Right atrium auricular region (tissue), 2 donors: Measurements from ENCODE around the gene OAF. TPM values are rescaled to one million over a fixed set of nuclear protein-coding genes. Genes with fewer than 3 reads are reported as not detected.
A peak's percentile ranks its signal among the peaks of the same experiment; 100 is the strongest.

Source experiments
- DNase-seq: peaks from one replicate; pipeline ENCODE4 v3.0.0-alpha.2; 2019; ENCODE audit warnings: low spot score
- H3K27ac ChIP-seq, 2 donors: fragments of 200-600 bp; sonication (generic); 1 replicate in 1 of 2; 2 replicates in 1 of 2; pipeline ENCODE4 v1.5.1; 2016 to 2019
- H3K27me3 ChIP-seq, 2 donors: fragments of 200-600 bp; sonication (generic); one replicate each; pipeline versions ENCODE4 v1.5.1 to v1.6.0; 2017 to 2019
- H3K36me3 ChIP-seq: fragments of 200-600 bp; sonication (generic); one replicate; pipeline ENCODE4 v1.5.1; 2016
- H3K4me1 ChIP-seq, 2 donors: fragments of 200-600 bp; sonication (generic); one replicate each; pipeline versions ENCODE4 v1.5.1 to v1.6.0; 2017 to 2019
- H3K4me3 ChIP-seq, 2 donors: fragments of 200-600 bp; sonication (generic); 1 replicate in 1 of 2; 2 replicates in 1 of 2; pipeline ENCODE4 v1.5.1; 2017 to 2019; ENCODE audit warnings: mild to moderate bottlenecking in 1 of 2, moderate library complexity in 1 of 2
- H3K9me3 ChIP-seq, 2 donors: fragments of 200-600 bp; sonication (generic); one replicate each; pipeline ENCODE4 v1.5.1; 2019
- total RNA-seq, 2 donors: library from RNA; depleted of rRNA; stranded (reverse); fragments of >200 nt; gene quantifications; one replicate each; pipeline ENCODE4 v1.1.0, GENCODE V29; 2016
- TF ChIP-seq, protein P1 (sequence below), 2 donors: fragments of 200-600 bp; sonication (generic); IDR thresholded peaks; one replicate each; pipeline ENCODE4 v1.5.1; 2019; ENCODE audit warnings: antibody characterized with exemption in 2 of 2

Gene OAF
- total RNA-seq, 2 donors from 2014 or later = 27.9 to 43.6 TPM

DNA sequence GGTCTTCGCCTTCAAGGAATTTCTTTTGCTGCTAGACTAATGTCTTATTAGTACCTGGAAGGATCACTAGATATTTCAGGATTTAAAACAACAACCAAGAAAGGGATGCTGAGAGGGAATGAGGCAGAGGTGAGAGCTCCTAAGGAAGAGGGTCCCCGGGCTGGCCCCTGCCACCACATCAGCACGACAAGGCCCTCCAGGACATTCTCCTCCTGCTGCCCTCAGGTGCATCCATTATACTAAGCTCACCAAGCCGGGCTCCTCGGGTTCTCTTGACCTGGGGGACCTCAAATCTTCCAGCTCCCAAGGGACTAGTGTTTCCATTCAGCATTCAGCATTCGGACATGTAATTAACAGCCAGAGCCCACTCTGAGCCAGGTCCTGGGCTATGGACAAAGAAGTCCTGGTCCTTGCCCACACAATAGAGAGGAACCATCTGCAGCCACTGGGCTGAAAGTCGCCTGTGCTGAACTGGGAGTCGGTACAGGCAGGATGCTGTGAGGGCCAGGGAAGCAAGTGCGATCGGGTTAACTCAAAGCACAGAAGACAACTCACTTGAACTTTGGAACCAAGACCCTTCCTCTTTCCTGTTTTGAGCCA is 29.4 kb upstream of the OAF start:
- peaks cover 0 to 56% of the 10 kb centered on the region in 2 donors for H3K4me1 ChIP-seq
- peak overlapping the region in 1 of 2 donors; percentile 50 for H3K27ac ChIP-seq
- no peaks in the 10 kb centered on the region for H3K27me3 ChIP-seq

DNA sequence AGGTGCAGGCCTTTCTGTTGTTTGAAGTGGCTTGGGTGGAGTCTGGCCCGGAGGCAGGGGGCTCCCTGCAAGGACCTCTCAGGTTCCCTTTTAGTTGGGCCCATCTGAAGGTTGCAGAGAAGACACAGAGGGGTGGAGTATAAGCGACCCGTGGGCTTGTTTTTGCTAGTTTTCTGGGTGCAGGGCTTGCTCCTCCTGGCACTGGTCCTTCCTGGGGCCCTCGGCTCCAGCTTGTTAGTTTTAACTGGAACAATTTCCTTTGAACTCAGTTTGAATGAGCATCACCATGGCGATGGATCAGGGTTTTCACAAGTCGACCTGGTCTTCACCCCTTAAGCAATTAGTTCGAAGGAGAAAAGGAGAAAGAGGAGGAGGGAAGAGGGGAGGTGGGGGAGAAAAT is 28.5 kb upstream of the OAF start:
- DNase-seq = peak; percentile 53
- Histone ChIP-seq H3K9me3 (no peaks in the 10 kb centered on the region), H3K27ac (peak overlapping the region in 1 of 2 donors; percentile 74), H3K4me3 (no peak overlapping the region), H3K27me3 (no peaks in the 10 kb centered on the region), H3K36me3 (no peaks in the 10 kb centered on the region), H3K4me1 (peaks cover 0 to 65% of the 10 kb centered on the region in 2 donors)
- TF ChIP-seq, protein P1, sequence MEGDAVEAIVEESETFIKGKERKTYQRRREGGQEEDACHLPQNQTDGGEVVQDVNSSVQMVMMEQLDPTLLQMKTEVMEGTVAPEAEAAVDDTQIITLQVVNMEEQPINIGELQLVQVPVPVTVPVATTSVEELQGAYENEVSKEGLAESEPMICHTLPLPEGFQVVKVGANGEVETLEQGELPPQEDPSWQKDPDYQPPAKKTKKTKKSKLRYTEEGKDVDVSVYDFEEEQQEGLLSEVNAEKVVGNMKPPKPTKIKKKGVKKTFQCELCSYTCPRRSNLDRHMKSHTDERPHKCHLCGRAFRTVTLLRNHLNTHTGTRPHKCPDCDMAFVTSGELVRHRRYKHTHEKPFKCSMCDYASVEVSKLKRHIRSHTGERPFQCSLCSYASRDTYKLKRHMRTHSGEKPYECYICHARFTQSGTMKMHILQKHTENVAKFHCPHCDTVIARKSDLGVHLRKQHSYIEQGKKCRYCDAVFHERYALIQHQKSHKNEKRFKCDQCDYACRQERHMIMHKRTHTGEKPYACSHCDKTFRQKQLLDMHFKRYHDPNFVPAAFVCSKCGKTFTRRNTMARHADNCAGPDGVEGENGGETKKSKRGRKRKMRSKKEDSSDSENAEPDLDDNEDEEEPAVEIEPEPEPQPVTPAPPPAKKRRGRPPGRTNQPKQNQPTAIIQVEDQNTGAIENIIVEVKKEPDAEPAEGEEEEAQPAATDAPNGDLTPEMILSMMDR (IDR thresholded peaks at IDR 0.05) = no peak

More for the DNA sequence above, 29.4 kb upstream of the OAF start:
- peak; percentile 54 for DNase-seq
- Histone ChIP-seq H3K9me3 (no peaks in the 10 kb centered on the region), H3K36me3 (no peaks in the 10 kb centered on the region), H3K4me3 (no peak overlapping the region)
- TF ChIP-seq, protein P1 (IDR thresholded peaks at IDR 0.05) = no peak

DNA sequence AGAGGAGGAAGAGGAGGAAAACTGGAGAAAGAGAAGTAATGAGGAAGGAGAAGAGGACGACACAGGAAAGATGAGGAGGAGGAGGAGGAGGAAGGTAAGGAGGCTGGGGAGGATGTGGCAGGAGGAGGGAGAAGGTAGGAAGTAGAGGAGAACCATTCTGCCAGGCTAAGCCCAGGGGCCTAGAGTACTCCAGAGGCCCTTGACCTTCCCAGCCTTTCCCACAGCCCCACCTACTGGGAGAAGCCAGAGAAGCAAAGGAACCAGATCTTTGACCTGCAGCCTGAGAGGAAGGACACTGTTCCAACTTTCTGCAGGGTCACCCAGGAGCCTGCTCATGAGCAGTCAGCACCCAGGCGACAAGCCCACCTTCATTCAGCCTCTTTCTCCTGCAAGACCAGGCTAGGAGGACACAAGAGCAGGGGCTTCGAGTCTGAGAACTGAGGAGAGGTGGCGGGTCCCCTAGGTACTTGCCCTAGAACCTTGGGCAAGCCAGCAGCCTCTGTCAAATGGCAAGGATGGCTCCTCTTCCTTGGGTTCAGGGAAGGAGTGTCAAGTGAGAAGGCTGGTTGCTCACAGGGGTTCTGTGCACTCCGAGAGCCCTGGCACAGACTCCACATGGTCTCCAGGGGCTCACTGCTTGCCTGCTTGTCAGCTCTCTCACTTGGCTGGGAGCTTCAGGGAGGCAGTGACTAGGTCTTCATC is 27.9 kb upstream of the OAF start:
- H3K36me3 ChIP-seq = no peaks in the 10 kb centered on the region
- H3K4me1 ChIP-seq = peaks cover 0 to 68% of the 10 kb centered on the region in 2 donors
- H3K9me3 ChIP-seq = no peaks in the 10 kb centered on the region
- no peak overlapping the region for H3K4me3 ChIP-seq
- peak; percentile 63 for DNase-seq
- TF ChIP-seq, protein P1 (IDR thresholded peaks at IDR 0.05) = peak in 1 of 2 donors; percentile 54
- H3K27ac ChIP-seq = peak overlapping the region; percentile 70 to 74
- H3K27me3 ChIP-seq = no peaks in the 10 kb centered on the region

DNA sequence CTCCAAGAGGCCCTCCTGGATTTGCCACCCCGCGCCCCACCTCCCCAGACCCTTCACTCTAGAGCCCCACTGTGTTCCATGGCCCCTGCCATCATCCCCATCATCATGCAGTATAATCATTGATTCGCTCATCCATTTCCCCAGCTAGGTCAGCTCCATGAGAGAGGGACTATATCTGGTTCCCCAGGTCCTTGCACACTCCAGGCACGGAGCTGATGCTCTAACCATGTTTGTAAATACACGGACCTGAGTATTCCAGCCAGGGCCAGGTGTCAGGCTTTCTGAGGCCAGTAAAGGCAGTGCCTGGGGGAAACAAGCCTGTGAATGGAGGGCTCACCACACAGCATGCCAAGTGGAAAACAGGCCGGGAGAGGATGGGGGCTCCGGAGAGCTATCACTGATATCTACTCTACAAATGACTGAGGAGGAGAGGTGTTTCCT is 27.1 kb upstream of the OAF start:
- H3K4me1 ChIP-seq = peaks cover 0 to 73% of the 10 kb centered on the region in 2 donors
- H3K36me3 ChIP-seq = no peaks in the 10 kb centered on the region
- H3K27me3 ChIP-seq = no peaks in the 10 kb centered on the region
- H3K4me3 ChIP-seq = no peak overlapping the region
- H3K9me3 ChIP-seq = no peaks in the 10 kb centered on the region
- peak overlapping the region; percentile 70 to 74 for H3K27ac ChIP-seq
- TF ChIP-seq, protein P1 (IDR thresholded peaks at IDR 0.05) = no peak
- peak; percentile 50 for DNase-seq

DNA sequence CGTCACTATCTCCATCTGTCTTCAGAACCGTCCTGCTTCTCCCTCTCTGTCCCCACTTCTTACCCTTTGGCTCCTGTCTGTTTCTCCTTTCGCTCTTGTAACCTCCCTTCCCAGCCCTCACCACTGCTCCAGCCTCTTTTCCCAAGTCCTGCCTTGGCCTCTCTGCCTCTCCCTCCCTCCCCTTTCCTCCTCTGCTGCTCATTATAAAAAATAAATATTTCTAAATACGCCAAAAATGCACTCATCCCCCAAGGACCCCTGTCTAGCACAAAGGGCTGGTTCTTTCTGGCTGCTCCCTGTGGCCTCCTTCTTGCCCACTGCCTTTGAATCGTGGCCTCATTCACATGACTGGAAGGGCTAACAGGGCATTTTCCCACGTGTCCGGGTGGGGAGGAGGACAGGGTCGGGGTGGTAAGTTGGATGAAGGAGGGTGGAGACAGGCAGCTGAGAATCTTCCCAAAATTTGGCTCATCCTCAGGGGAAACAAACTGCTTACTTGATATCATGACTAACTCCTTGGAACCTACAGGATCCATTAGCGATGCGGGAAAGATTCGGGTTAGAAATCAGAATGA is 26.4 kb upstream of the OAF start:
- Histone ChIP-seq H3K27ac (peak overlapping the region; percentile 70 to 74), H3K4me1 (peaks cover 0 to 66% of the 10 kb centered on the region in 2 donors), H3K4me3 (peak overlapping the region in 1 of 2 donors; percentile 15), H3K27me3 (no peaks in the 10 kb centered on the region), H3K36me3 (no peaks in the 10 kb centered on the region), H3K9me3 (no peaks in the 10 kb centered on the region)
- TF ChIP-seq, protein P1 (IDR thresholded peaks at IDR 0.05) = no peak
- DNase-seq = peak; percentile 64
